ENCODE measurements around the gene FAM229B. TPM values are rescaled to one million over a fixed set of nuclear protein-coding genes. Genes with fewer than 3 reads are reported as not detected.

Gene FAM229B
- total RNA-seq, 1 experiment from 2014 or later: 20.0 TPM

GRCh38 chr6:112096901-112097300 lies 9.5 kb downstream of the FAM229B start:
- no peak overlapping the region for H3K27ac Mint-ChIP-seq
- TF ChIP-seq MXD4 (CRISPR knock-in tag; IDR thresholded peaks at IDR 0.05; ENCODE audit: borderline replicate concordance): no peak
- no peak for TF ChIP-seq AFF4 (CRISPR knock-in tag; IDR thresholded peaks at IDR 0.05; ENCODE audit: borderline replicate concordance)
- no peak for TF ChIP-seq ATF1 (CRISPR knock-in tag; IDR thresholded peaks at IDR 0.05)
- TF ChIP-seq TCF7 (CRISPR knock-in tag; IDR thresholded peaks at IDR 0.05; ENCODE audit: low read depth): no peak
- no peak for TF ChIP-seq ZNF396 (CRISPR knock-in tag; IDR thresholded peaks at IDR 0.05; ENCODE audit: borderline replicate concordance)
- no peak for TF ChIP-seq ZNF532 (CRISPR knock-in tag; IDR thresholded peaks at IDR 0.05; ENCODE audit: borderline replicate concordance)
- no peak for TF ChIP-seq USF2 (CRISPR knock-in tag; IDR thresholded peaks at IDR 0.05)
- TF ChIP-seq ATF2 (CRISPR knock-in tag; IDR thresholded peaks at IDR 0.05; ENCODE audit: borderline replicate concordance, low read depth): no peak
- no peaks in the 10 kb centered on the region for H3K27me3 Mint-ChIP-seq (ENCODE audit: low read depth)
- ChIA-PET POLR2A (interaction anchor here (1.7 kb wide), 1 partner anchor 10 kb away, joined by 4 read pairs; the partner anchor contains the start of genes FAM229B and TUBE1), CTCF (no interaction called here)
- H3K4me3 Mint-ChIP-seq: no peak overlapping the region
- H3K4me1 Mint-ChIP-seq: peaks cover 56% of the 10 kb centered on the region
- peaks cover 3% of the 10 kb centered on the region; the same call in 1 of the 2 replicates for H3K9me3 Mint-ChIP-seq
- no peaks in the 10 kb centered on the region for H3K36me3 Mint-ChIP-seq
- DNase-seq (ENCODE audit: low spot score) (no peak), ATAC-seq (no peak)

- CTCF ChIA-PET: interaction anchor here (2.3 kb wide), 1 partner anchor 13 kb away, joined by 8 read pairs; the partner anchor contains the start of genes FAM229B and TUBE1
- ATAC-seq: peak; percentile 84
- peak; percentile 88; the same call in 1 of the 2 replicates for TF ChIP-seq FOXP4 (CRISPR knock-in tag; IDR thresholded peaks at IDR 0.05)
- no peak for TF ChIP-seq MLX (CRISPR knock-in tag; IDR thresholded peaks at IDR 0.05)
- peak; percentile 75 for TF ChIP-seq FOXK1 (CRISPR knock-in tag; IDR thresholded peaks at IDR 0.05)
- no peak for TF ChIP-seq NFYB (CRISPR knock-in tag; conservative IDR thresholded peaks at IDR 0.05; ENCODE audit: low read depth)
- no peak for TF ChIP-seq ZNF219 (CRISPR knock-in tag; IDR thresholded peaks at IDR 0.05; ENCODE audit: borderline replicate concordance)
- TF ChIP-seq HMGA2 (CRISPR knock-in tag; IDR thresholded peaks at IDR 0.05): no peak
- no peak for TF ChIP-seq IRF2 (CRISPR knock-in tag; IDR thresholded peaks at IDR 0.05; ENCODE audit: borderline replicate concordance, low read depth)
- no peak for TF ChIP-seq ZNF532 (CRISPR knock-in tag; IDR thresholded peaks at IDR 0.05; ENCODE audit: borderline replicate concordance)
Observed at GRCh38 chr6:112100561-112100960, 13.2 kb downstream of the FAM229B start.

More at GRCh38 chr6:112100561-112100960, 13.2 kb downstream of the FAM229B start:
- no peak for DNase-seq (ENCODE audit: low spot score)
- H3K27ac Mint-ChIP-seq: peak overlapping the region; percentile 43
- H3K27me3 Mint-ChIP-seq (ENCODE audit: low read depth): no peaks in the 10 kb centered on the region
- H3K4me1 Mint-ChIP-seq: peaks cover 55% of the 10 kb centered on the region
- peaks cover 21% of the 10 kb centered on the region for H3K36me3 Mint-ChIP-seq
- POLR2A ChIA-PET: no interaction called here
- peaks cover 13% of the 10 kb centered on the region for H3K9me3 Mint-ChIP-seq
- H3K4me3 Mint-ChIP-seq: peak overlapping the region; percentile 30

Data from WTC11 (cell line).